ENCODE data around the gene VAMP1.

GRCh38 chr12:6452245-6452943 lies 18.1 kb downstream of the VAMP1 start:
- TF ChIP-seq CTCF (IDR thresholded peaks at IDR 0.05; ENCODE audit: low read depth, low read length): no peak
- no peak for TF ChIP-seq EZH2phosphoT487 (IDR thresholded peaks at IDR 0.05; ENCODE audit: low read depth)

All from OCI-LY3 (cell line).